Brain microvascular endothelial cell (primary cell): Measurements from ENCODE around the gene KRAS.
"Not testable (repeated sequence)": the region's sequence is repeated elsewhere in the genome, so short reads cannot be mapped to it uniquely, and the experiment has no call there.

Experiments
- DNase-seq: peaks from one replicate; pipeline ENCODE4 v3.0.0-alpha.2; 2020
- H3K27ac ChIP-seq: fragments of 250-450 bp; sonication (Bioruptor Pico); 2 replicates; pipeline ENCODE4 v1.5.1; 2020; ENCODE audit warnings: mild to moderate bottlenecking, moderate library complexity
- H3K27me3 ChIP-seq: fragments of 250-450 bp; sonication (Bioruptor Pico); replicated peaks from 2 replicates; pipeline ENCODE4 v1.5.1; 2020; ENCODE audit warnings: mild to moderate bottlenecking
- H3K36me3 ChIP-seq: fragments of 250-450 bp; sonication (Bioruptor Pico); replicated peaks from 2 replicates; pipeline ENCODE4 v1.5.1; 2020; ENCODE audit warnings: mild to moderate bottlenecking
- H3K4me3 ChIP-seq: 2 replicates; pipeline ENCODE4 v1.5.1; 2011; ENCODE audit warnings: low read depth, mild to moderate bottlenecking, control low read depth, low read length, moderate library complexity
- in situ Hi-C: cut with HindIII; loops from 2 replicates; pipeline ENCODE4 v1.10.0; 2017; ENCODE audit warnings: low sequenced_read_pairs, low pct_ligation_motif_present
- TF ChIP-seq, protein P1 (sequence below): IDR thresholded peaks from 2 replicates; pipeline ENCODE4 v1.5.1; 2011; ENCODE audit warnings: low read depth, mild to moderate bottlenecking, moderate library complexity, low read length, control low read depth, inconsistent platforms; ENCODE audit errors: missing control alignments

Gene KRAS

DNA sequence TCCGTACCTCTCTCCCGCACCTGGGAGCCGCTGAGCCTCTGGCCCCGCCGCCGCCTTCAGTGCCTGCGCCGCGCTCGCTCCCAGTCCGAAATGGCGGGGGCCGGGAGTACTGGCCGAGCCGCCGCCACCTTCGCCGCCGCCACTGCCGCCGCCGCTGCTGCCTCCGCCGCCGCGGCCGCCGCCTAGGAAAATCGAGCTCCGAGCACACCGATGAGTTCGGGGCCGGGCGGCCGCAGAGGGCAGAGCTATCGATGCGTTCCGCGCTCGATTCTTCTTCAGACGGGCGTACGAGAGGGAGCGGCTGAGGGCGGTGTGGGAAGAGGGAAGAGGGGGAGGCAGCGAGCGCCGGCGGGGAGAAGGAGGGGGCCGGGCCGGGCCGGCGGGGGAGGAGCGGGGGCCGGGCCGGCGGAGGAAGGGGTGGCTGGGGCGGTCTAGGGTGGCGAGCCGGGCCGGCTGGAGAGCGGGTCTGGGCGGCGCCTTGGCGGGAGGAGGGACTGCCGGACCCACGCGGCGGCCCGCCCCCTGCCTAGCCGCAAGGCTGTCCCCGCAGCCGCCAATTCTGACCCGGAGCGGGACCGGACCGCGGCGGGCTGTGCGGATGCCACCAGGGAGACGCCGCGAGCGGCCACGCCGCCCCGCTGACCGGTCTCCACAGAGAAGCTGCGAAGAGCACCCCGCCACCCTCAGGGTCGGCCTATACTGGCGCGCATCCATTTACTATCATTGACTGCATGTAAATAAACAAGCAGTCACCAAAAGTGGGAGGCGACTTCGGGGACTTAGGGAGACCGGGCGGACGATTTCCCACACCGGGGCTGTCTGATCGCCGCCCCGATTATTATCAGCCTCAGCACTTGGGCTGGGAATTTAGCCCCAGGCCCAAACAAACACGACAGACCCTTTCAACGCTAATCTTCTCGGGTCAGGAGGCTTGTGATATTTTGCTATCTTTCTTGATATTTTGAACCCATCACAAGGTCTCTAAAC lies at the start of gene KRAS:
TSS of gene KRAS (minus strand) at position 186 of the 987 bp plus-strand sequence.
- in situ Hi-C loops = no loop called here
- TF ChIP-seq, protein P1, sequence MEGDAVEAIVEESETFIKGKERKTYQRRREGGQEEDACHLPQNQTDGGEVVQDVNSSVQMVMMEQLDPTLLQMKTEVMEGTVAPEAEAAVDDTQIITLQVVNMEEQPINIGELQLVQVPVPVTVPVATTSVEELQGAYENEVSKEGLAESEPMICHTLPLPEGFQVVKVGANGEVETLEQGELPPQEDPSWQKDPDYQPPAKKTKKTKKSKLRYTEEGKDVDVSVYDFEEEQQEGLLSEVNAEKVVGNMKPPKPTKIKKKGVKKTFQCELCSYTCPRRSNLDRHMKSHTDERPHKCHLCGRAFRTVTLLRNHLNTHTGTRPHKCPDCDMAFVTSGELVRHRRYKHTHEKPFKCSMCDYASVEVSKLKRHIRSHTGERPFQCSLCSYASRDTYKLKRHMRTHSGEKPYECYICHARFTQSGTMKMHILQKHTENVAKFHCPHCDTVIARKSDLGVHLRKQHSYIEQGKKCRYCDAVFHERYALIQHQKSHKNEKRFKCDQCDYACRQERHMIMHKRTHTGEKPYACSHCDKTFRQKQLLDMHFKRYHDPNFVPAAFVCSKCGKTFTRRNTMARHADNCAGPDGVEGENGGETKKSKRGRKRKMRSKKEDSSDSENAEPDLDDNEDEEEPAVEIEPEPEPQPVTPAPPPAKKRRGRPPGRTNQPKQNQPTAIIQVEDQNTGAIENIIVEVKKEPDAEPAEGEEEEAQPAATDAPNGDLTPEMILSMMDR = no peak
- peak; percentile 95 for DNase-seq
- no peaks in the 10 kb centered on the region for H3K27me3 ChIP-seq
- H3K4me3 ChIP-seq = peak within 1 kb of the TSS; percentile 83
- H3K27ac ChIP-seq = peak within 1 kb of the TSS; percentile 70
- no peaks in the 10 kb centered on the region for H3K36me3 ChIP-seq

DNA sequence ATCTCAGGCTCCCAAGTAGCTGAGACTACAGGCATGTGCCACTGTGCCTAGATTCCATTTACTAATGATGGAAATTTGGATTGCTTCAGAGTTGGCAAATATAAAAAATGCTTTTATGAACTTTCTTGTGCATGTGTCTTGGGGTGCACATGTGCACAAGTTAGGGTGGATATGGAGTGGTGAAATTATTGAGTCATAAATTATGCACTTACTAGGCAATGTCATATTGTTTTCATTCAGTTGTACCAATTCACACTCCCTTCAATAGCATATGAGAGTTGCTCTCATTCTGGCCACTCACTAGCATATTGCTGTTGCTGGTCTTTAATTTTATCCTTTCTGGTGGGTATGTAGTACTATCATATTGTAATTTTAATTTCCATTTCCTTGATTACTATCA lies 45.7 kb upstream of the KRAS start:
- TF ChIP-seq, protein P1 = no peak
- Histone ChIP-seq H3K27ac (no peak overlapping the region), H3K4me3 (no peak overlapping the region), H3K27me3 (no peaks in the 10 kb centered on the region), H3K36me3 (no peaks in the 10 kb centered on the region)
- DNase-seq = no peak
- in situ Hi-C loops = no loop called here

DNA sequence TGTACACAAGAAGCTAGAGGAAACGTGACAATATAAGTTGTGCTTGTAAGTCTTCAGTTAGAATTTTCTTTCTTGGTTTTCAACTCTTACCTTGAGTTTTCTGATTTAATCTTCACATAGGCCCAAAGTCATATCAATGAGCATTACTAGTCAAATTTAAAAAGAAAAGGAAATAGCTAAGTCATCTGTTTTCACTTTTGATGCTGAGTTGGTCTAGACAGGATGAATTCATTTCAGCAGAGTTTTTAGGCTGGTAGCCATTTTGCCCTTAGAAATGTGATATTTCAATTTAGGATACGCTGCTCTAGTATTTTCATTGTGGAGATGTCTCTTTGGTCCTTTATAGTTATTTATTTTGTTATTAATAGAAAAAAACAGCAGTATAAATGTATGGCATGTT lies 44.6 kb upstream of the KRAS start:
- Histone ChIP-seq H3K4me3 (no peak overlapping the region), H3K27ac (no peak overlapping the region), H3K36me3 (no peaks in the 10 kb centered on the region), H3K27me3 (no peaks in the 10 kb centered on the region)
- TF ChIP-seq, protein P1 = no peak
- no peak for DNase-seq
- in situ Hi-C loops = no loop called here

DNA sequence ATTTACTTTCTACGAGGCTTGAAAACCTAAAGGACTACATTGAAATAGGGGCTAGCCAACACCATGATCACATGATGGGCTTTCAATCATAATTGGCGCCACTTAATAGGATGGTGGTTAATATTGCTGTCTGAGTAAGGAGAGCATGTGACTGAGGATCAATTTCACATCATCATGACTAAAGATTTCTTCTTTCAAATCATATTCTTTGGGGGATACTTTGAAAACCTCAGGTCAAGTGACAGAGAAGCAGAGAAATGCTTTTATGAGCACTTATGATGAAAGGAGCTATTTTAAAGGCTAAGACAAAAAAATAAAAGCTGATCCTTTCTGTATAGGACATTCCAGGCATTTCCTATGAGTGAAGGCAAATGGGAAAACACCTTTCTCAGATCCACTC lies 42.9 kb upstream of the KRAS start:
- TF ChIP-seq, protein P1 = no peak
- DNase-seq = no peak
- Histone ChIP-seq H3K27ac (no peak overlapping the region), H3K4me3 (no peak overlapping the region), H3K36me3 (no peaks in the 10 kb centered on the region), H3K27me3 (no peaks in the 10 kb centered on the region)
- in situ Hi-C loops = no loop called here

DNA sequence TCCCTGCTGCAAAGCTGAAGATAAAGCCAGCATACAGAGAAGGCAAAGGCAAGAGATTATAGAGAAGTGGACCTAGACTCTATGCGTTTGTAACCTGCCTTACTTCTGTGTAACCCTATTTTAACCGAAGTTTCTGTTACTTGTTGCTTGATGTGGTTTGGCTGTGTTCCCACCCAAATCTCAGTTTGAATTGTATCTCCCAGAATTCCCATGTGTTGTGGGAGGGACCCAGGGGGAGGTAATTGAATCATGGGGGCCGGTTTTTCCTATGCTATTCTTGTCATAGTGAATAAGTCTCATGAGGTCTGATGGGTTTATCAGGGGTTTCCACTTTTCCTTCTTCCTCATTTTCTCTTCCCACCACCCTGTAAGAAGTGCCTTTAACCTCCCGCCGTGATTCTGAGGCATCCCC lies 42.1 kb upstream of the KRAS start:
- H3K27me3 ChIP-seq, in situ Hi-C loops, H3K4me3 ChIP-seq, DNase-seq, H3K27ac ChIP-seq, H3K36me3 ChIP-seq: not testable (repeated sequence)

GRCh38 chr12:25287610-25288009 lies 36.9 kb upstream of the KRAS start:
- H3K4me3 ChIP-seq = no peak overlapping the region
- DNase-seq = no peak
- TF ChIP-seq, protein P1 = no peak
- H3K27me3 ChIP-seq = no peaks in the 10 kb centered on the region
- no peaks in the 10 kb centered on the region for H3K36me3 ChIP-seq
- H3K27ac ChIP-seq = no peak overlapping the region
- in situ Hi-C loops = no loop called here
